K562 treated with DMSO at 1 percent for 48 hours (cell line): ENCODE measurements around the gene COL18A1. TPM values are rescaled to one million over a fixed set of nuclear protein-coding genes. Genes with fewer than 3 reads are reported as not detected.

Experiments
- total RNA-seq: library from RNA; unstranded; fragments of 300-600 nt; gene quantifications from 2 replicates; pipeline ENCODE4 v1.2.3, GENCODE V29; 2022; ENCODE audit warnings: low replicate concordance; ENCODE audit errors: extremely low read depth

Gene COL18A1
- total RNA-seq, result not detected in 2 replicates

GRCh38 chr21:45404730-45405270 is at the start of gene COL18A1:
TSS of gene COL18A1 (plus strand) at chr21:45405165. CDS start at chr21:45405231, 66 bp downstream.

GRCh38 chr21:45542242-45542666 is 137.3 kb downstream of the COL18A1 start, which contains the start of gene SLC19A1:
TSS of gene SLC19A1 (minus strand) at chr21:45542440. CDS start at chr21:45537959, 4,481 bp downstream.

Other genes with a start within 250 kb of the COL18A1 start
- not detected in 2 replicates for gene POFUT2, start 117.3 kb upstream of the COL18A1 start, total RNA-seq
- not detected in 2 replicates for gene SLC19A1, start 137.3 kb downstream of the COL18A1 start, total RNA-seq
- not detected in 2 replicates for gene PCBP3, start 238.6 kb downstream of the COL18A1 start, total RNA-seq